ENCODE results near the gene DNMT1.

- TF ChIP-seq POLR2AphosphoS5 (IDR thresholded peaks at IDR 0.05; ENCODE audit: low read depth, low read length) (no peak), EP300 (IDR thresholded peaks at IDR 0.05; ENCODE audit: borderline replicate concordance in 1 of 2, low read depth in 1 of 2, low read length in 1 of 2) (no peak), FOXM1 (IDR thresholded peaks at IDR 0.05; ENCODE audit: low read depth) (no peak), TEAD4 (IDR thresholded peaks at IDR 0.05; ENCODE audit: borderline replicate concordance, insufficient read depth) (no peak)
- TF ChIP-seq, protein P1, sequence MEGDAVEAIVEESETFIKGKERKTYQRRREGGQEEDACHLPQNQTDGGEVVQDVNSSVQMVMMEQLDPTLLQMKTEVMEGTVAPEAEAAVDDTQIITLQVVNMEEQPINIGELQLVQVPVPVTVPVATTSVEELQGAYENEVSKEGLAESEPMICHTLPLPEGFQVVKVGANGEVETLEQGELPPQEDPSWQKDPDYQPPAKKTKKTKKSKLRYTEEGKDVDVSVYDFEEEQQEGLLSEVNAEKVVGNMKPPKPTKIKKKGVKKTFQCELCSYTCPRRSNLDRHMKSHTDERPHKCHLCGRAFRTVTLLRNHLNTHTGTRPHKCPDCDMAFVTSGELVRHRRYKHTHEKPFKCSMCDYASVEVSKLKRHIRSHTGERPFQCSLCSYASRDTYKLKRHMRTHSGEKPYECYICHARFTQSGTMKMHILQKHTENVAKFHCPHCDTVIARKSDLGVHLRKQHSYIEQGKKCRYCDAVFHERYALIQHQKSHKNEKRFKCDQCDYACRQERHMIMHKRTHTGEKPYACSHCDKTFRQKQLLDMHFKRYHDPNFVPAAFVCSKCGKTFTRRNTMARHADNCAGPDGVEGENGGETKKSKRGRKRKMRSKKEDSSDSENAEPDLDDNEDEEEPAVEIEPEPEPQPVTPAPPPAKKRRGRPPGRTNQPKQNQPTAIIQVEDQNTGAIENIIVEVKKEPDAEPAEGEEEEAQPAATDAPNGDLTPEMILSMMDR (IDR thresholded peaks at IDR 0.05): no peak
These were observed 98.2 kb downstream of the DNMT1 start for GRCh38 chr19:10096615-10096963.

All from SK-N-SH (cell line).